Sigmoid colon (tissue), 4 donors: ENCODE results near the gene TMEM247.

Experiments
- EP300 ChIP-seq, 4 donors: sonication (generic); formaldehyde crosslinking; IDR thresholded peaks; one replicate each; pipeline ENCODE4 v1.6.1; 2017; ENCODE audit warnings: antibody characterized with exemption in 4 of 4
- POLR2A ChIP-seq, 2 donors: fragments of 450-650 bp; IDR thresholded peaks; one replicate each; pipeline ENCODE4 v1.6.1; 2016; ENCODE audit warnings: antibody characterized with exemption in 2 of 2, mild to moderate bottlenecking in 2 of 2, moderate library complexity in 2 of 2
- POLR2AphosphoS5 ChIP-seq, 4 donors: sonication (generic); formaldehyde crosslinking; IDR thresholded peaks; one replicate each; pipeline ENCODE4 v1.6.1; 2017; ENCODE audit warnings: antibody characterized with exemption in 4 of 4
- TF ChIP-seq, protein P1 (sequence below), 4 experiments: fragments of 450-650 bp in 3 of 4; fragments of 200-600 bp in 1 of 4; IDR thresholded peaks; one replicate each; pipeline ENCODE4 v1.5.1; 2016 to 2019; ENCODE audit warnings: antibody characterized with exemption in 4 of 4, mild to moderate bottlenecking in 3 of 4, moderate library complexity in 2 of 4

DNA sequence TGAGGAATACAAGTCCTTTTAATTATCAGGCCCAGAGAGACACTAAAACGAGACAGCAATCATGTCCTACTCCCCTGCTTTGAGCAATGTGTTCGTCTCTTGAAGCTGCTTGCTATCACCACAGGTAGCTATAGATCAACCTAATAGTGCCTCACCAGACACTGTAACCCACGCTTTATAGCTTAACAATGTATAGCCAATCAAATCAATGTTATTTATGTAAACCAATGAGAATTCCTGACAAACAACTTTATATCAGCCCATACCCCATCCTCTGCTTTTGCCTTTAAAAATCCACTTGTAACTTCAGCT lies 26.1 kb downstream of the TMEM247 start:
- TF ChIP-seq POLR2A (IDR thresholded peaks at IDR 0.05) (no peak), POLR2AphosphoS5 (IDR thresholded peaks at IDR 0.05) (no peak), EP300 (IDR thresholded peaks at IDR 0.05) (no peak)
- TF ChIP-seq, protein P1, sequence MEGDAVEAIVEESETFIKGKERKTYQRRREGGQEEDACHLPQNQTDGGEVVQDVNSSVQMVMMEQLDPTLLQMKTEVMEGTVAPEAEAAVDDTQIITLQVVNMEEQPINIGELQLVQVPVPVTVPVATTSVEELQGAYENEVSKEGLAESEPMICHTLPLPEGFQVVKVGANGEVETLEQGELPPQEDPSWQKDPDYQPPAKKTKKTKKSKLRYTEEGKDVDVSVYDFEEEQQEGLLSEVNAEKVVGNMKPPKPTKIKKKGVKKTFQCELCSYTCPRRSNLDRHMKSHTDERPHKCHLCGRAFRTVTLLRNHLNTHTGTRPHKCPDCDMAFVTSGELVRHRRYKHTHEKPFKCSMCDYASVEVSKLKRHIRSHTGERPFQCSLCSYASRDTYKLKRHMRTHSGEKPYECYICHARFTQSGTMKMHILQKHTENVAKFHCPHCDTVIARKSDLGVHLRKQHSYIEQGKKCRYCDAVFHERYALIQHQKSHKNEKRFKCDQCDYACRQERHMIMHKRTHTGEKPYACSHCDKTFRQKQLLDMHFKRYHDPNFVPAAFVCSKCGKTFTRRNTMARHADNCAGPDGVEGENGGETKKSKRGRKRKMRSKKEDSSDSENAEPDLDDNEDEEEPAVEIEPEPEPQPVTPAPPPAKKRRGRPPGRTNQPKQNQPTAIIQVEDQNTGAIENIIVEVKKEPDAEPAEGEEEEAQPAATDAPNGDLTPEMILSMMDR (IDR thresholded peaks at IDR 0.05), result no peak
